Fibroblast of peridontal ligament (primary cell): ENCODE results near the gene NOTCH1.
A peak's percentile ranks its signal among the peaks of the same experiment; 100 is the strongest.

Source experiments
- DNase-seq: peaks from one replicate; pipeline ENCODE4 v3.0.0-alpha.2; 2010; ENCODE audit errors: extremely low read depth

NOTCH1 gene

DNA sequence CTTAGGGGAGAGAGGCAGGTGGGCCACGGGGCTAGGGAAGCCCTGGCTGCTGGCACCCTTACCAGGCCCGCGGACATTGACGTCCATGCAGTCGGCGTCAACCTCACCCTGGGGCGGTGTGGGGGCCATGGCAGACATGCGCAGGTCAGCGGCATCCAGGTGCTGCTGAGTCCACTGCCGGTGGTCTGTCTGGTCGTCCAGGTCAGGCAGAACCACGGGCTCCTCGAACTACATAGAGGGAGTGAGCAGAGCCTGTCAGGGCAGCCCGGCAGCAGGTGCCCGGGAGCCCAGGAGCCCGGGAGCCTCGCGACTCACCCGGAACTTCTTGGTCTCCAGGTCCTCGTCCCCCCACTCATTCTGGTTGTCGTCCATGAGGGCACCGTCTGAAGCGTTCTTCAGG is 44.2 kb downstream of the NOTCH1 start:
- DNase-seq = no peak

DNA sequence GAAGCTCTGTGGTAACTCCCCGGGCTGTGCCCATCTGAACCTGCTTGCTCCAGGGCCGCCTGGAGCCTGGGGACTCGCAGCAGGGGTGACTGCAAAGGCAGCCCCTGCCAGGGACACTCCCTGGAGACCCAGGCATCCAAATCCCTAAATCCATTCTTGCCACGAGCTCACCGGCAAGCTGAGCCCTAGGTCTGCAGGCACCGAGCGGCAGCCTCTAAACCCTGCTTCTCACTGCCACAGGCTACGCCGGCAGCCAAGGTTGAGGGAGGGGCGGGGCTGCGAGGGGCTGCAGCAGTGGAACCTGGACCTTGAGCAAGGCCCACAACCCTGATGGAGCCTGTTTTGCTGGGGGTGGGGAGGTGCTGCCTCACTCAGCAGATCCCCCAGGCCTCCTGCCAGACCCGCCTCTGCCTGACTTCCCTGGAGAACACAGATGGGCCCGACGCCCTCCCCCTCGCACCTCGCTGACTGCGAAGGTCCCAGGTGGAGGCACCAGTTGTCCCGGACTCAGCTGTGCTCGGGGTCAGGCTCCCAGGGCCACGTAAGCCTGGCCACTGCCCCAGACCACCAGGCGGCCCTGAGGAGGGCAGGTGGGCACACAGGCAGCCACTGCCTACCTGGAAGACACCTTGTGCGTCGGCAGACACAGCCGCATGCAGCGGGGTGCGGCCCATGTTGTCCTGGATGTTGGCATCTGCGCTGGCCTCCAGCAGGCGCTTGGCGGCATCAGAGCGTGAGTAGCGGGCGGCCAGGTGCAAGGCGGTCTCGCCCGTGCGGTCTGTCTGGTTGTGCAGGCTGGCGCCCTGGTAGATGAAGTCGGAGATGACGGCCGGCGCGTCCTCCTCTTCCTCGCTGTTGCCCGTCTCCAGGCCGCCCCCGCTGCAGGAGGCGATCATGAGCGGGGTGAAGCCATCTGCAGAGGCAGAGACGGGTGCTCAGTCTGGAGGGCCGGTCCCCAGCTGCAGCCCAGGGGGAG is 45.6 kb downstream of the NOTCH1 start:
- DNase-seq = no peak

DNA sequence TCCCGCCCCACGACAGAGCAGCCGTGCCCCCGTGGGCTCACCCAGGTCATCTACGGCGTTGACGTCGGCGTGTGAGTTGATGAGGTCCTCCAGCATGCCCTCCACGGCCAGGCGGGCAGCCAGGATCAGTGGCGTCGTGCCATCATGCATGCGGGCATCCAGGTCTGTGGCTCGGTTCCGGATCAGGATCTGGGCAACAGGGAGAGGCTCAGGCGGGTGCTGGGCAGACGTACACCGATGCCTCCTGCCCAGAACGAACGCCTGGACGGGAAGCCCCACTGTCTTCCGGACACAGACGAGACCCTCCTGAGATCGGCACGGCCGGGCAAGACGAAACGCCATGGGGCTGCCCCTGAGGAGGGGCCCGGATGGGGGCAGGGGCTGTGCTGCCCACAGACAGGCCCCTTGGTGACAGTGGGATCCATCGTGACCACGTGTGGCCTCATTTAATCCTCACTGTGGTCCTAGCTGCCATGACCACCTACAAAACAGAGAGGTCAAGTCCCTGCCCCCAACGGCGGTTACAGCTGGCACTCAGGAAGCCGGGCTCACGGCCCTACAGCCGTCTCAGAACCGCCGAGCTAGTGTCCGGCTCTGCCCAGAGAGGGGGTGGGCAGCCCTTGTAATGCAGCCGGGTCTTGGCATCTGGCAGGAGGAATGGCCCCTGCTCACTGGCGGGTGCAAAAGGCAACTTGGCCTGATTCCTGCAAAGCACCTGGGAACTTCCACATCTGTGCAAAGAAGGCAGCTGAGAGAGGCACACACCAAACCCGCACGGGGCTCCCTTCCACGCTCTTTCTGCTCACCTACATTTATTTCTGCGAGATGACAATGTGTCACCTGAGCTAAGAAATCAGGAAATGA is 46.5 kb downstream of the NOTCH1 start:
- no peak for DNase-seq

DNA sequence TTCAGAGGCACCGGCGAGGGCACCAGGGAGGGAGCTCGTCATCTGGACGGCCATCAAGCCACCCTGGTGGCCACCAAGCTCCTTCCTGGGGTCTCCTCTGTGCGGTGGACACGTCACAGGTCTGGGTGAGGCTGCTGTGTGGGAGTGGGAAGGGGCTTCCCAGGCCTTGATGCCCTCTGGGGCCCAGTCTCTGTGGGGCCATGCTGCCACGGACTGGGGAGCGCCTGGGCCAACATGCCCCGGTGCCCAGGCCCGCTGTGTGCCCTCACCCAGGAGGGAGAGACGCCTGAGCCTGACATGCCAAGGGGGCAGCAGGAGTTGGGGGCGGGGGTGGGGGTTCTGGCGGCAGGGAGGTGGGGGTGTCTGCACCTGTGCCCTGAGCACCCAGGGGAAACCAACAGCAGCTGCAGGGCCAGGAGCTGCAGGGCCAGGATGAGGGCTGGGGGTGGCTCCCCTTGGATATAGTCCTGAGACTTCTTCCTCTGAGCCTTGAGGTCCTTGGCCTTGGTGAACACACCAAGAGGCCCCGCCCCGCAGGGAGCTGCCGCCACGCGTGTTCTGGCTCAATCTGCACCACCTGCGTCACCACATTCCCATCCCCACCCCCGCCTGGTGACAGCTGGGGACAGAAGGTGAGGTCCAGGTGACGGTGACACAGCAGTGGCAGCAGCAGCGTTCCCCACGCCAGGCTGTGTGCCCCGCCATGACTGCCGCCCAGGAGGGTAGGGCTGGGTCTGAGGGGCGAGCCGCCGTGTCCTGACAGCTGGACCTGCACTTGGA is 47.7 kb downstream of the NOTCH1 start:
- no peak for DNase-seq

DNA sequence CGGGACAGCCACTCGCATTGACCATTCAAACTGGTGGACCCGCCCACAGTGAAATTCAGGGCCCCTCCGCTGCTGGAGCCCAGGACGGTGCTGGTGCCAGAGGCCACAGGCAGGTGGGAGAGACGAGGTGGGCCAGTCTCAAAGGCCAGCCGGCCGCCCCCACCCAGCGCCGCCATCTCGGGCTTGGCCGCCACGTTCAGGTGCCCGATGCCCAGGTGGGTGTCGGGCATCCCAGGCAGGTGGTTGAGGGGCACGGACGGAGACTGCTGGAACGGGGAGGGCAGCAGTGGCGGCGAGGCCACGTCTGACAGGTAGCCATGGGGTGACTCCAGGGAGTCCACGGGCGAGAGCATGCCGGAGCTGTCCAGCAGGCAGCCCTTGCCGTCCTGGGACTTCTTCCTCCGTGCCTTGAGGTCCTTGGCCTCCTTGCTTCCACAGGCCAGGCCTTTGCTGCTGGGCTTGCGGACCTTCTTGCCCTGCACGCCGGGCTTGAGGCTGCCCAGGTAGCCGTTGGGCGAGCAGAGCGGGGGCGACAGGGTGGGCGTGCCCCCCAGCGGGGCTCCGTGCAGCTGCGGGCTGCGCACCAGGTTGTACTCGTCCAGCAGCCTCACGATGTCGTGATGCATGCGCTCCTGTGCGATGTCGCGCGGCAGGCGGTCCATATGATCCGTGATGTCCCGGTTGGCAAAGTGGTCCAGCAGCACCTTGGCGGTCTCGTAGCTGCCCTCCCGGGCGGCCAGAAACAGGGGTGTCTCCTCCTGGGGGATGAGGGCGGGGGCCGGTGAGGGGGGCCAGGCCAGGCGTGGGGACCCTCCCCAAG is 48.8 kb downstream of the NOTCH1 start:
- DNase-seq = no peak

DNA sequence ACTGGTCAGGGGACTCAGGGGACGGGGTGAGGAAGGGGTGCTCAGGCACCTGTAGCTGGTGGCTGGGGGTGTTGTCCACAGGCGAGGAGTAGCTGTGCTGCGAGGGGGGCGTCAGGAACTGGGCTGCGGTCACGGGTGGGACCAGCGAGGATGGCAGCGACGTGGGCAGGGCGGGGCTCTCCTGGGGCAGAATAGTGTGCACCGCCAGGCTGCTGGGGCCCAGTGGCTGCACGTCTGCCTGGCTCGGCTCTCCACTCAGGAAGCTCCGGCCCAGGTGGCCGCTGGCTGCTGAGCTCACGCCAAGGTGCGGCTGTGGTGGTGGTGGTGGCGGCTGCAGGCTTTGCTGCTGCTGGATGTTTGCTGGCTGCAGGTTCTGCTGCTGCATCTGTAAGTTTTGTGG is 49.7 kb downstream of the NOTCH1 start:
- DNase-seq = no peak

DNA sequence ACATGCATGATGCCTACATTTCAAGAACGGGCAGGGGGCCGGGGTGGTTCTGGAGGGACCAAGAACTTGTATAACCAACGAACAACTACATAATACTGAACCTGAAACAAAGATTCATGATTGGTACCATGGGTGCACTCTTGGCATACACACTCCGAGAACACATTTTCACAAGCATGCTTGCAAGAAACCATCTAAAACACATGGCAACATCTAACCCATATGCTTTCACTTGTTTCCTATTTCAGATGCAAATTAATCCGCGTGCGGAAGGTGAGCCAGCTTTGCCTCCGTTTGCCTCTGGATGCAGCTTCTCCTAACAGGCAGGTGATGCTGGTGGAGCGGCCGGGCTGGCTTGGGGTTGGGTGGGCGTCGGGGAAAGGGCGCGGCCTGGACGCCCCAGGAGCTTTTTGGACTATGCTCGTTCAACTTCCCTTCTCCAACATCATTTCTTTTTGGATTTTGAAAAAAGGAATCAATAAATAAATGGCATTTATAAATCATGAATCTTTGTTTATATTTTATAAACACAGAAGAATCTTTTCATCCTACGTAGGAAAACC is 50.5 kb downstream of the NOTCH1 start:
- DNase-seq = no peak

DNA sequence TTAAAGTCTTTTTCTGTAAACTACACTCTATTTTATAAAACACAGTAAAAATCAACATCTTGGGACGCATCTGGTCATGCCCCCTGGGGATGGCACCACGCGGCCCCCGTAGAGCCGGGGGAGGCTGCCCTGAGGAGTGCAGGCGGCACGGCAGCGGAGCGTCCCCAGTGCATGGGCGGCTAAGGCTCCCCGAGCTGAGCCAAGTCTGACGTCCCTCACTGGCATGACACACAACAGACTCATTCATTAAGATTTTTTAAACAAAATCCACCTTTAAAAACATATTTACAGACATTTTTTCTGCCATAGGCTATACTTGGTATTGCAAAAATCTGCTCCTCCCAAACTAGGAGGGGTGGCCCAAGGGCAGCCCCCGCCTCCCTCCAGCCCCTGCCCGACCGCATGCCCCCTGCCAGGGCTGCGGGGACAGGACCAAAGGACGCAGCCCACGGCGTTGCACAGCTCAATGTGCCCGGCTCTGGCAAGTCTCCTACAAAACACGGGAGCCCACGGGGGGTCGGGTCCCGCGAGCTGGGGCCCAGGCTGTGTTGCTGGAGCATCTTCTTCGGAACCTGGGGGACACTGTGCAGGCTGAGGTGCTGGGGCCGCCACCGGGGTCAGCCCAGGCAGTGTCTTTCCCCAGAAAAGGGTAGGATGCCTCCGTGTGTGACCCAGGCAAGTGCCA is 51.2 kb downstream of the NOTCH1 start:
- peak; percentile 61 for DNase-seq

DNA sequence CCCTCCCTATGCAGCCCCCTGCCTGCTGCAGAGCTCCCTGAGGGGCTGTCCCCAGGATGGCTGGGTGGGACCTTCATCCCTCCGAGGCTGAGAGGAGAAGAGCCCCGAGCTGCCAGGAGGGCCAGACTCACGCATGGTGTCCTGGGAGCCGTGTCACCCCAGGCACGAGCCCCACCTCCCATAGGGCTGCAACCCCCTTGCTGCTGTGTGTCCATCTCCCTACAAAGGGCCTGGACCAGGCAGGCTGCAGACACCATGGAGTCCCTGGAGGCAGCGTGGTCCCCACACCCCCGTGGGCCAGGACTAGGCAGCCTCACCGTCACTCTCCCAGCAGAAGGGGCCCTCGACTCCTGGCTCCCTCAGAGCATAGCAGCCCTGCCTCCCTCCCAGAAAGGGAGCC is 51.8 kb downstream of the NOTCH1 start:
- DNase-seq = no peak

DNA sequence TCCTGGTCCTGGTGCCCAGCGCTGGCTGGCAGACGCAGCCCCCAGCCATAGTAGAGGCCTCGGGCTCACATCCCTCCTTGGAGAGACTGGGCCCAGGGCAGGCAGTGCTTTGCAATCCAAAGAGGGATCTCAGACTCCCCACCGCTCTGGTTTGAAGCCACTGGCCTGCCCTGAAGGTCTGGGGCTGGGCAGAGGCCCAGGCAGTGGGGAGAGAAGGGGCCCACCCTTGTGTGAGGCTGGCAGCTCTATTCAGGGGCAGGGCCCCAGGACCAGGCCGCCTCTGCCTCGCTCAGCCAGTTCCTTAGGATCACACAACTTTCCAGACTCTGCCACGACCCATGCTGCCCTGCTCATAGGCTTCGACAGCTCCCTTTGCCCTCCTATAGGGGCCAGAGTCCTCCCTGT is 52.3 kb downstream of the NOTCH1 start:
- DNase-seq = no peak

DNA sequence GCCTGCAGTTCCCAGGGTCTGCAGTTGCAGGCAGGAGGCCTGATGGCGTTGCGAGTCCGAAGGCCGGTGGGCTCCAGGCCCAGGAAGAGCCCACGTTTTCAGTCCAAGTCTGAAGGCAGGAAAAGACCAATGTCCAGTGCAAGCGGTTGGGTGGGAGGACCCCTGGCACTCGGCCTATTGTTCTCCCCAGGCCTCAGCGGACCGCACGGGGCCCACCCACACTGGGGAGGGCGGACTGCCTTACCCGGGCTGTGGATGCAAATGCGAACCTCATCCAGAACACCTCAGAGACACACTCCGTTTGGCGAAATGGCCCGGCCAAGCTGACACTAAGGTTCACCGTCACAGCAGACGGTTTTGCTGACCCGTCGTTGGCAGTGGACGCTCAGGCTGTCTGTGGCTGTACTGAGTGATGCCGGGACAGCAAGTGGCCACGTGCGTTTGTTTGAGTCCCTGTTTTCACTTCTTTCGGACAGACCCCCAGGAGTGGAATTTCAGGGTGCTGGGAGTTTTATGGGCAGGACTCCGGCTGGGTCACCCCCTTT is 52.8 kb downstream of the NOTCH1 start:
- DNase-seq = no peak

DNA sequence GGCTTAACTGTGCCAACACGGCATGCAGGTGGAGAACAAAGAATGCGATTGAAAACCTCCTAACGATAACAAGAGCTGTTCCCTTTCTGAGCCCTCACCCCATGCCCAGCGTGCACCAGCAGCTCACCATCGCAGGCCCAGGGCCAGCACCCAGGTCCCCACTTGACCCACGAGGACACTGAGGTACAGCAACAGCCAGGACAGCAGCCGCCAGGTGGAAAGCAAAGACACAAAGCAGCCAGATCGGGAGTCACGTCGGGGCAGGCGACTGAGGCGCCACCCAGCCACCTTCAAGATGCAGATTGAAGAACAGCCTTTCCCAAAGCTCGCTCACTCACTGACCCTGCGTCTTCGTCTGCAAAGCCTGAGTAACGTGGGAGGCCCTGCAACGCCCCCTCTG is 56.1 kb downstream of the NOTCH1 start:
- no peak for DNase-seq

DNA sequence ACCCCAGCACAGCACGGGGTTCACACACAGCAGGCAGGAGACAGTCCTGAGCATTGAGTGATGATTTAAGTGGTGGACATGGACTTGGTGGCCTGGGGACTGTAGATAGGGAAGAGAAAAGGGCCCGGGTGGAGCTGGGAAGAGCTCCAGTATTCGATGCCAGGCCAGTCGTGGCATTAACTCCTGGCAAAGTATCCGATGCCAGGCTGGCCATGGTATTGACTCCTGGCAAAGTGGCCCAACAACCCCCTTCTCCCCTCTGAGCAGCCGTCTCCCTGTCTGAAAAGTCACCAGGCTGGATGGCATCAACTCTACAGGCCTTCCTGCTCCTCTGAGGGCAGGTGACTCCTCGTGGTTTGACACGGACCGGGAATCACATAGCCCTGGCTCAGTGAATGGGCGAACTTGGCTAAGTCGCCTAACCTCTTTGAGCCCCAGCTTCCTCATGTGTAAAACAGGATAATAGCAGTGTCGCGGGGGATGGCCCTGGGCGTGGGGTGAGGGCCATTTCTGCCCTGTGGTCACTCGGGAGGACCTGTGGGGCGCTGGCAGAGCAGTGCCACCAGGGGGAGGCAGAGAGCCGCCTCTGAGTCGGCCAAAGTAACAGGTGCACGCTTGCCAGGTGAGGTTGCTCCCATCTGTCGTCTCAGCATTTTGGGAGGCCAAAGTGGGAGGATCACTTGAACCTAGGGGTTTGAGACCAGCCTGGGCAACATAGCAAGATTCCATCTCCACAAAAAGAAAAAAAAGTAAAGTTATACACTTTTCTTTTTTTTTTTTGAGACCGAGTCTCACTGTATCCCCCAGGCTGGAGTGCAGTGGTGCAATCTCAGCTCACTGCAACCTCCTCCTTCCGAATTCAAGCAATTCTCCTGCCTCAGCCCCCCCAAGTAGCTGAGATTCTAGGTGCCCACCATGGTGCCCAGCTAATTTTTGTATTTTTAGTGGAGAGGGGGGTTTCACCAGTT is 57.3 kb downstream of the NOTCH1 start:
- peak; percentile 18 for DNase-seq

DNA sequence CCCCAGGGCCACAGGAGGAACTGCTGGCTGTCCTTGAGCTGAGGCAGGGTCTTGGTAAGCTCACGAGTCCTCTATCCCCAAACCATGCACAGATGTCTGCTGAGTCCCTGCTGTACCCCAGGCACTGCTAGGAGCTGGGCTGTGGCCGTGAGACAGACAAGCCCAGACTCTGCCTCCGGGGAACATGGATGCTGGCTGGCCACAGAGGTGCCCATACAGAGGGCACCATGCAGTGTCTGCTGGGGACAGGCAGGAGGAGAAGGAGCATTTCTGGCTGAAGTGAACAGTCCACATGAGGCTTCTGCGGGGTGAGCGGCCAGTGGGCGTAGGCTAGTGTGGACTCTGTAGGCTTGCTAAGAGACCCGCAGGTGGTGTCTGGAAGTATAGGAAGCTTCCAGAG is 58.2 kb downstream of the NOTCH1 start:
- DNase-seq = no peak

DNA sequence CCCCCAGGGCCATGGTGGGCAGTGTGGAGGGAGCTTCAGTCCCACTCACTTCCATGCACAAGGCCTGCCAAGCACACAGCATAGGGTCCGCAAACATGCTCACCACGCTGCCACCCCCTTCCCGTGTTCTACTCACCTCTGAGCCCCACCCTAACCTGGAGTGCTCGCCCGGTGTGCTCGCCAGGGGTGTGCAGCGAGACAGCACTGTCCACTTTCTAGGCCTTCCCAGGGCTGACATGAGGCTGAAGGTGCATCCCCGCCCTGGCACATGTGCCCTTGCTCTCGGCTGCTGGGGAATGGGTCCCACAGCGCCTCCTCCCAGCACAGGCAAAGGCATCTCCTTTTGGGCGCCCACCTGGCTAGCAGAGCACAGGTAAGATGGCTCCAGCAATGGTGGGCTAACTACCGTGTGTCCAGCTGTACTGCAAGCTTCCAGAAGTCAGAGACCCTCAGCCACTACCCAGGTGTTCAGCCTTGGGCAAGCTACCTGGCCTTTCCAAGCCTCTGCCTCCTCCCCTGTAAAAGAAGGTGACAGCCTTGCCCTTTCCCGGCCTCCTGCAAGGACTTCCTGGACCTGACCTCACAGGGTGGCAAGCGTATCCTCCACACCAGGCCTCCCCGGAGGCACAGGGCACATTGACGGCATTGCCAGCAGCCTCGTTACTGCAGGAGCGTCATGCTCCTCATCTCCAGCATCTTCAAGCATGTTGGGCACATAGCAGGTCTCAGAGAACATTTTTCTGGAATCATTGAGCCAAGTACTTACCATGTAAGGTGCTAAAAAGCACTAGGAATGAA is 58.8 kb downstream of the NOTCH1 start:
- DNase-seq = no peak

DNA sequence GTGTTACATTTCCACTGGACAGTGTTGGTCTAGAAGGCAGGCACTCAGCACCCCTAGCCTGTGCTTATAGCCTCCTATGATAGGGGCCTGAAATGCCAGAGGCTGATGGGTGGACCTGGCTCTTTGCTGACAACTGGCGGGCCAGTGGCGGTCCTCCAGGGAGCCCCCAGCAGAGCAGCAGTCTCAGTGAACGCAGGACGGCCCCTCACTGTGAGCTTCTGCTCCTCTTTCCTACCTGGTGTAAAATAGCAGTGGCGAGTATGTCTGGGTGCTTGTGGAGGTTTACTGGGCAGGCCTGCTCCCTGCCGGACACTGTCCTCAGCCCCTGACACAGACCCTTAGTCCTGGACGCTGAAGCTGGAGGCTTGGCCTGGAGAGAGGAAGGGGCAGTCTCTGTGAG is 59.7 kb downstream of the NOTCH1 start:
- no peak for DNase-seq
